Common myeloid progenitor, CD34-positive (primary cell): ENCODE measurements around the gene TMEM184B.

ENCODE experiments used
- CTCF ChIA-PET: fragments of 350-600 bp; sonication (Branson Sonifier 250); formaldehyde crosslinking; loops from one replicate; lab custom pipeline; 2021; ENCODE audit warnings: antibody characterized with exemption; lab: Charles Lee
- POLR2A ChIA-PET: fragments of 350-600 bp; sonication (Branson Sonifier 250); formaldehyde crosslinking; loops from one replicate; lab custom pipeline; 2021; ENCODE audit warnings: antibody characterized with exemption; lab: Charles Lee
- DNase-seq, 3 donors: peaks; one replicate each; pipeline versions ENCODE4 v3.0.0 to v3.0.0-alpha.2; 2013
- H3K27ac ChIP-seq, 2 experiments: 1 replicate in 1 of 2; 2 replicates in 1 of 2; pipeline ENCODE4 v1.7.0; 2013; ENCODE audit warnings: inconsistent platforms in 2 of 2, low read length in 2 of 2, mild to moderate bottlenecking in 2 of 2, low read depth in 1 of 2, moderate library complexity in 1 of 2; ENCODE audit not compliant: severe bottlenecking in 2 of 2, insufficient read depth in 1 of 2, poor library complexity in 1 of 2
- H3K27me3 ChIP-seq, 5 experiments: replicated peaks in 2 of 5; 1 replicate in 3 of 5; 2 replicates in 2 of 5; pipeline versions ENCODE4 v1.6.1 to v1.7.0; 2013; ENCODE audit warnings: low read length in 4 of 5, mild to moderate bottlenecking in 2 of 5, moderate library complexity in 2 of 5, inconsistent platforms in 1 of 5; ENCODE audit not compliant: insufficient read depth in 5 of 5, control insufficient read depth in 4 of 5
- H3K36me3 ChIP-seq, 4 experiments: 1 replicate in 2 of 4; 2 replicates in 2 of 4; pipeline versions ENCODE4 v1.6.1 to v1.7.0; 2013; ENCODE audit warnings: low read length in 3 of 4, control low read depth in 1 of 4, mild to moderate bottlenecking in 1 of 4; ENCODE audit not compliant: control insufficient read depth in 4 of 4, insufficient read depth in 4 of 4
- H3K4me1 ChIP-seq, 4 experiments: 1 replicate in 3 of 4; 2 replicates in 1 of 4; pipeline versions ENCODE4 v1.6.1 to v1.7.1; 2013; ENCODE audit warnings: low read length in 3 of 4, mild to moderate bottlenecking in 3 of 4, control low read depth in 1 of 4, inconsistent platforms in 1 of 4, moderate library complexity in 1 of 4; ENCODE audit not compliant: control insufficient read depth in 4 of 4, insufficient read depth in 4 of 4; ENCODE audit errors: control extremely low read depth in 1 of 4
- H3K4me3 ChIP-seq, 7 experiments: 1 replicate in 4 of 7; 2 replicates in 3 of 7; pipeline versions ENCODE4 v1.5.1 to v1.7.0; 2013; ENCODE audit warnings: mild to moderate bottlenecking in 7 of 7, low read length in 6 of 7, moderate library complexity in 6 of 7, inconsistent platforms in 2 of 7, low read depth in 2 of 7, control low read depth in 1 of 7; ENCODE audit not compliant: insufficient read depth in 4 of 7, control insufficient read depth in 1 of 7; ENCODE audit errors: extremely low read depth in 1 of 7
- H3K9me3 ChIP-seq, 5 experiments: 1 replicate in 4 of 5; 2 replicates in 1 of 5; pipeline versions ENCODE4 v1.6.1 to v1.7.1; 2013; ENCODE audit warnings: low read length in 4 of 5, mild to moderate bottlenecking in 2 of 5, inconsistent platforms in 1 of 5, low read depth in 1 of 5, moderate library complexity in 1 of 5; ENCODE audit not compliant: control insufficient read depth in 4 of 5, insufficient read depth in 2 of 5; ENCODE audit errors: control extremely low read depth in 1 of 5
- WGBS: methylation state at CpG from one replicate; pipeline ENCODE4 v1.1.5; 2013; ENCODE audit not compliant: insufficient coverage; 5-methylcytosine and 5-hydroxymethylcytosine counted together

The TMEM184B gene

DNA sequence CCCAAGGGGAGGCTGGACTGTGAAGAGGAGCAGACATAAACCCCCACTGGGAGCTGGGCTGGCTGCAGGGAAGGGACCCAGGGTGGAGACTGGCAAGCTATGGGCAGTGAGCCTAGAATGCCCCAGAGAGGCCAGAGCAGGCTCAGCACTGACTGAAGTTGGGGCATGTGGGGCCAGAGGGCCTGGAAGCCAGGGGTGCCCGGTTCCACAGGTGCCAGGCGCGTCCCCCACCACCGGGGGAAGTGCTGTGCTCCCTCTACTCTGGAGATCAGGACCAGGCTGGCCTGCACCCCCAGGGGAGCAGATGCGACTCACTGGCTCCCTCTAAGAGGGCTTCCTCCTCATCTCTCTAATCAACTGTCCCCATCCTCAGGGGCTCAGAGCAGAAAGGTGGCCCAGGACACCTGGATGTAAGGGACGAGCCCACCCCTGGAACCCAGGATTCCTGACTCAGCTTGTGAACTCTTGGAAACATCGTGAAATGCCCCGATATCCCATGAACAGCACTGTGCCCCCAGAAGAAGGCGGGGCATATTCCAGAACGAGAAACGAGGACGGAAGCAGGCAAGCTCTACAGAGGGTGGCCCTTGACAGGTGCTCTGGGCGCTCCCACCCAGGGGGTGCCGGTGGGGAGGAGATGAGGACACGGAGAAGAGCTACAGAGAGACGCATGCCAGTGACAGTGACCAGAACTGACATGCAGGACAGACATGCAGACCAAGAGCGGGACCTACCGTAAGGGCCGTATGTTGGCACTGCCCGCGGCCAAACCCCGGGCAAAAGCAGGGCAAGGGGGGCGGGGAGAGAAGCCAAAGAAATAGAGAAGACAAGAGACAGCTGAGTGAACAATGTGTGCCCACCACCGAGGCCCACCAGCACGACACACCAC lies 50.7 kb downstream of the TMEM184B start:
- no peaks in the 10 kb centered on the region for H3K27me3 ChIP-seq
- peaks cover 0 to 10% (median 4%) of the 10 kb centered on the region in 4 experiments for H3K4me1 ChIP-seq
- H3K36me3 ChIP-seq, result peaks cover 0 to 39% (median 11%) of the 10 kb centered on the region in 4 experiments
- no peak overlapping the region for H3K27ac ChIP-seq
- no peak overlapping the region for H3K4me3 ChIP-seq
- H3K9me3 ChIP-seq, result no peaks in the 10 kb centered on the region
- no peak for DNase-seq
- WGBS, result 96% methylated on average over 22 of the region's 25 CpGs
- ChIA-PET CTCF (interaction anchor here (1.0 to 1.5 kb wide), 3 partner anchors 8 to 170 kb away, joined by 3 to 4 read pairs (median 3); no protein-coding TSS in a partner anchor), POLR2A (no interaction called here)

- WGBS, result 96% methylated on average over 19 of the region's 22 CpGs
Observed at GRCh38 chr22:38221407-38221806, 51.4 kb downstream of the TMEM184B start.

GRCh38 chr22:38220653-38221386 lies 52.0 kb downstream of the TMEM184B start:
- Histone ChIP-seq H3K27ac (no peak overlapping the region), H3K4me1 (peaks cover 0 to 10% (median 4%) of the 10 kb centered on the region in 4 experiments), H3K36me3 (peaks cover 0 to 33% (median 9%) of the 10 kb centered on the region in 4 experiments), H3K9me3 (no peaks in the 10 kb centered on the region), H3K27me3 (no peaks in the 10 kb centered on the region), H3K4me3 (no peak overlapping the region)
- CTCF ChIA-PET, result no interaction called here
- POLR2A ChIA-PET, result no interaction called here
- no peak for DNase-seq
- WGBS, result 97% methylated on average over 21 of the region's 22 CpGs

More at GRCh38 chr22:38221407-38221806, 51.4 kb downstream of the TMEM184B start:
- Histone ChIP-seq H3K36me3 (peaks cover 0 to 33% (median 9%) of the 10 kb centered on the region in 4 experiments), H3K27me3 (no peaks in the 10 kb centered on the region), H3K4me3 (no peak overlapping the region), H3K4me1 (peaks cover 0 to 10% (median 4%) of the 10 kb centered on the region in 4 experiments), H3K27ac (no peak overlapping the region), H3K9me3 (no peaks in the 10 kb centered on the region)
- DNase-seq, result no peak
- CTCF ChIA-PET, result interaction anchor here (1.0 kb wide), 1 partner anchor 9 kb away, joined by 4 read pairs; no protein-coding TSS in a partner anchor
- POLR2A ChIA-PET, result no interaction called here

GRCh38 chr22:38220163-38220562 lies 52.6 kb downstream of the TMEM184B start:
- Histone ChIP-seq H3K36me3 (peaks cover 0 to 28% (median 11%) of the 10 kb centered on the region in 4 experiments), H3K27me3 (no peaks in the 10 kb centered on the region), H3K9me3 (no peaks in the 10 kb centered on the region), H3K4me1 (peaks cover 0 to 10% (median 4%) of the 10 kb centered on the region in 4 experiments), H3K27ac (no peak overlapping the region), H3K4me3 (no peak overlapping the region)
- DNase-seq, result no peak
- WGBS, result 94% methylated on average over 7 of the region's 8 CpGs
- ChIA-PET POLR2A (no interaction called here), CTCF (interaction anchor here (1.1 kb wide), 2 partner anchors 9 to 84 kb away, joined by 3 read pairs; no protein-coding TSS in a partner anchor)

DNA sequence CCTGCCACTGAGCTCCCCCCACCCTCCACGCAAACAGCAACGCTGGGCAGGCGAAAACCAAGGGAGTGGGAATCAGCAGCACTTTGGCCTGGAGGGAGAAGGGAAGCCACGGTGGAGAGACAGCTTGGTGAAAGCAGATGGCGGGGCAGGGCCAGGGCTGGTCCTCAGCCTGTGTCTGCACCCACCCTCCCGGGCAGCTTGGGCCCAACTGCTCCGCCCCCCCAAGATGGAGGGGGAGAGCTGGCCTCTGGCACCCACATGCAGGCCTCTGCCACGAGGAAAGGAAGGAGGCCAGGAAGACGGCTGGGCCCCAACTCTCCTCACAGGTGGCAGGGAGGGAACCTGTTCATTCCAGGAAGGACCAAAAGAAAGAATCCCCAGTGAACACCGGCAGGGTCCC lies 53.2 kb downstream of the TMEM184B start:
- Histone ChIP-seq H3K27me3 (no peaks in the 10 kb centered on the region), H3K4me3 (no peak overlapping the region), H3K4me1 (peaks cover 0 to 10% (median 4%) of the 10 kb centered on the region in 4 experiments), H3K36me3 (peaks cover 0 to 24% (median 13%) of the 10 kb centered on the region in 4 experiments), H3K9me3 (no peaks in the 10 kb centered on the region), H3K27ac (no peak overlapping the region)
- ChIA-PET CTCF (interaction anchor here (0.9 to 1.6 kb wide), 4 partner anchors 9 to 167 kb away, joined by 3 to 5 read pairs (median 3); no protein-coding TSS in a partner anchor), POLR2A (no interaction called here)
- peak in 1 of 3 donors; percentile 55 for DNase-seq
- 82% methylated on average over 5 of the region's 10 CpGs for WGBS

- WGBS, result 82% methylated on average over 23 of the region's 25 CpGs
- Histone ChIP-seq H3K27me3 (no peaks in the 10 kb centered on the region), H3K9me3 (no peaks in the 10 kb centered on the region), H3K4me1 (peaks cover 0 to 16% (median 7%) of the 10 kb centered on the region in 4 experiments), H3K4me3 (no peak overlapping the region), H3K27ac (no peak overlapping the region), H3K36me3 (peaks cover 0 to 23% (median 12%) of the 10 kb centered on the region in 4 experiments)
- peak in 2 of 3 donors; percentile 66 to 82 for DNase-seq
- CTCF ChIA-PET, result interaction anchor here (0.9 to 1.6 kb wide), 4 partner anchors 10 to 167 kb away, joined by 3 to 5 read pairs (median 3); no protein-coding TSS in a partner anchor
- POLR2A ChIA-PET, result no interaction called here
Observed at GRCh38 chr22:38218661-38219622, 53.9 kb downstream of the TMEM184B start.
